ENCODE results near the gene NGEF.

GRCh38 chr2:232839411-232840079, 173.5 kb downstream of the NGEF start:
- TF ChIP-seq CTCF (conservative IDR thresholded peaks at IDR 0.05 in 1 of 2, IDR thresholded peaks at IDR 0.05 in 1 of 2; ENCODE audit: low read depth in 1 of 2, low read length in 2 of 2) (no peak), EZH2 (IDR thresholded peaks at IDR 0.05; ENCODE audit: low read length, missing control alignments) (no peak)

All from fibroblast of lung (primary cell).